Mesothelial cell of epicardium (in vitro differentiated cells): ENCODE data around the gene KCNJ4. TPM values are rescaled to one million over a fixed set of nuclear protein-coding genes. Genes with fewer than 3 reads are reported as not detected.

Source experiments
- DNase-seq, 2 experiments: peaks; one replicate each; pipeline ENCODE4 v3.0.0; 2021; ENCODE audit warnings: low spot score in 2 of 2; ENCODE audit not compliant: unreplicated experiment in 2 of 2
- H3K27ac Mint-ChIP-seq: 2 replicates; pipeline ENCODE4 v1.8.0; 2021; ENCODE audit warnings: mixed read lengths
- H3K27me3 Mint-ChIP-seq: 2 replicates; pipeline ENCODE4 v1.8.0; 2021; ENCODE audit warnings: low read depth, mixed read lengths
- H3K36me3 Mint-ChIP-seq: 2 replicates; pipeline ENCODE4 v1.8.0; 2021; ENCODE audit warnings: mixed read lengths
- H3K4me1 Mint-ChIP-seq: 2 replicates; pipeline ENCODE4 v1.8.0; 2021; ENCODE audit warnings: mixed read lengths
- H3K4me3 Mint-ChIP-seq: 2 replicates; pipeline ENCODE4 v1.8.0; 2021; ENCODE audit warnings: mild to moderate bottlenecking, moderate library complexity, mixed read lengths
- H3K9me3 Mint-ChIP-seq: 2 replicates; pipeline ENCODE4 v1.8.0; 2021; ENCODE audit warnings: mixed read lengths
- total RNA-seq: library from RNA; stranded (reverse); gene quantifications from 3 replicates; pipeline ENCODE4 v1.2.1, GENCODE V29; 2021
- TF ChIP-seq, protein P1 (sequence below): fragments of 200-600 bp; sonication (generic); IDR thresholded peaks from one replicate; pipeline ENCODE4 v1.5.0; 2021; ENCODE audit warnings: antibody characterized with exemption; ENCODE audit not compliant: unreplicated experiment

KCNJ4 gene
- total RNA-seq, 1 donor from 2014 or later: 2.6 TPM

DNA sequence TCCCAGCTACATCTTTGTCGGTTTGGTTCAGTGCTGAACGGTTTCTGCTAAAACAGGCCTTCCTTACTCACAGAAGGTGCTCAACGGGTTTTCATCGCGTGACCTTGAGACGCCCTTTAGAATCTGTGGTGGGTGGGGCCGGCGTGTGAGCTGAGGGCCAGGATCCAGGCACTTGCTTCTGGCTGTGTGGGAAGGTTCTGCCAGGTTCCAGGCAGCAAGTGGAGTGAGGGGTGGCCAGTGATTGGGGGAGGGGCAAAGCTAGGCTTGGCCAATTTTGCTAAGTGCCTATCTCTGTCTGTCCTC lies 35.2 kb downstream of the KCNJ4 start:
- no peaks in the 10 kb centered on the region for H3K36me3 Mint-ChIP-seq
- H3K27me3 Mint-ChIP-seq: no peaks in the 10 kb centered on the region
- DNase-seq: no peak
- H3K4me1 Mint-ChIP-seq: peaks cover 12% of the 10 kb centered on the region
- H3K4me3 Mint-ChIP-seq: no peak overlapping the region
- no peaks in the 10 kb centered on the region for H3K9me3 Mint-ChIP-seq
- TF ChIP-seq, protein P1, sequence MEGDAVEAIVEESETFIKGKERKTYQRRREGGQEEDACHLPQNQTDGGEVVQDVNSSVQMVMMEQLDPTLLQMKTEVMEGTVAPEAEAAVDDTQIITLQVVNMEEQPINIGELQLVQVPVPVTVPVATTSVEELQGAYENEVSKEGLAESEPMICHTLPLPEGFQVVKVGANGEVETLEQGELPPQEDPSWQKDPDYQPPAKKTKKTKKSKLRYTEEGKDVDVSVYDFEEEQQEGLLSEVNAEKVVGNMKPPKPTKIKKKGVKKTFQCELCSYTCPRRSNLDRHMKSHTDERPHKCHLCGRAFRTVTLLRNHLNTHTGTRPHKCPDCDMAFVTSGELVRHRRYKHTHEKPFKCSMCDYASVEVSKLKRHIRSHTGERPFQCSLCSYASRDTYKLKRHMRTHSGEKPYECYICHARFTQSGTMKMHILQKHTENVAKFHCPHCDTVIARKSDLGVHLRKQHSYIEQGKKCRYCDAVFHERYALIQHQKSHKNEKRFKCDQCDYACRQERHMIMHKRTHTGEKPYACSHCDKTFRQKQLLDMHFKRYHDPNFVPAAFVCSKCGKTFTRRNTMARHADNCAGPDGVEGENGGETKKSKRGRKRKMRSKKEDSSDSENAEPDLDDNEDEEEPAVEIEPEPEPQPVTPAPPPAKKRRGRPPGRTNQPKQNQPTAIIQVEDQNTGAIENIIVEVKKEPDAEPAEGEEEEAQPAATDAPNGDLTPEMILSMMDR: no peak
- H3K27ac Mint-ChIP-seq: no peak overlapping the region

DNA sequence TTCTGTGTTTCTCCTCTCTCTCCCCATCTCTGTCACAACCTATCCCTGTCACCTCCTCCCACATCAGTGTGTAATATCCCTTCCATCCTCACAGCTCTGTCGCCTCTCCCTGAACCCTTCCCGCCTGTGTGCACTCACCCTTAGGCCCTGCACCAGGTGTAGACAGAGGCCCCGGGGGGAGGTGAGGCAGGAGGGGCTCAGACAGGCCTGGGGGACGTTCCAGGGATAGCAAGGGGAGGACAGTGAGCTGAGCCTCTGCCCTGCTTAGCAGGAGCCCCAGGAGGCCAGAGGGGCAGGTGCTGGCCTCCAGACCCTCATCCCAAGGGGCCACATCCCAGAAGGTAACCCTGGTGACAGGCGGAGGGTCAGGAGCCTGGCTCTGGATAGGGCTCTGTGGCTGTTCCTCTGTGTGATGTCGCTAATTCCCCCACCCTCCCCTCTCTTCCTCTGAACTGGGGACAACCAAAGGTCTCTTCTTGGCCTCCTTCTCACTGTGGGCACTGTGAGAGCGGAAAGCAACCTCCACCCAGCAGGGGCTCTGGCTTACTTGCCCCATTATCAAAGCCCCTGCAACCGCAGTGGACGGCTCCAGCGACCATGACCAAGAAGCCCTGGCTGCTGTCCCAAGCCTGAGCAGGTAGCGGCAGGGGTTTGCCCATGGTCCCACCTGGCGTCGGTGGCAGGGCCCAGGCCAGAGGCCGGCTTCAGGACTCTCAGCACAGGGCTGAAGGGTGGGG lies 35.7 kb downstream of the KCNJ4 start:
- Mint-ChIP-seq H3K4me3 (no peak overlapping the region), H3K27me3 (no peaks in the 10 kb centered on the region), H3K9me3 (no peaks in the 10 kb centered on the region), H3K27ac (no peak overlapping the region), H3K4me1 (peaks cover 12% of the 10 kb centered on the region), H3K36me3 (no peaks in the 10 kb centered on the region)
- DNase-seq: no peak
- TF ChIP-seq, protein P1: no peak

DNA sequence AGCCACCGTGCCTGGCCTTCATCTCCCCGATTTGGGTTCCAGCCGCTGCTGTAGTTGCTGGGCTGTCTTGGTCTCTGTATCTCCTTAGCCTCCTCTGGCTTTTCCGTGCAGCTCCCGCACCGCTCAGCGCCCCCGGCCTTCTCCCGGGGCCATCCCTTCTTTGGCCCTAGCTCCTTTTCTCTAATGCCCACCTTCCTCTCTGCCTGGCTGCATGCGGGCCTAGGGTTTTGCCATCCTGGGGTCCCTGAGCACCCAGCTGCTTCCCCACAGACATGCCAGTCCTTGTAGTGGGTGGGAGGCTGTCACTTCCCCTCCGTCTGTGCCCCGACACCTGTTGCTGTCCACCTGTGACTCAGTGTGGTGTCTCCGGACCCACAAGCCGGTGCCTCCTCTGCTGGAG lies 36.4 kb downstream of the KCNJ4 start:
- Mint-ChIP-seq H3K27me3 (no peaks in the 10 kb centered on the region), H3K4me3 (no peak overlapping the region)
- no peak for DNase-seq

DNA sequence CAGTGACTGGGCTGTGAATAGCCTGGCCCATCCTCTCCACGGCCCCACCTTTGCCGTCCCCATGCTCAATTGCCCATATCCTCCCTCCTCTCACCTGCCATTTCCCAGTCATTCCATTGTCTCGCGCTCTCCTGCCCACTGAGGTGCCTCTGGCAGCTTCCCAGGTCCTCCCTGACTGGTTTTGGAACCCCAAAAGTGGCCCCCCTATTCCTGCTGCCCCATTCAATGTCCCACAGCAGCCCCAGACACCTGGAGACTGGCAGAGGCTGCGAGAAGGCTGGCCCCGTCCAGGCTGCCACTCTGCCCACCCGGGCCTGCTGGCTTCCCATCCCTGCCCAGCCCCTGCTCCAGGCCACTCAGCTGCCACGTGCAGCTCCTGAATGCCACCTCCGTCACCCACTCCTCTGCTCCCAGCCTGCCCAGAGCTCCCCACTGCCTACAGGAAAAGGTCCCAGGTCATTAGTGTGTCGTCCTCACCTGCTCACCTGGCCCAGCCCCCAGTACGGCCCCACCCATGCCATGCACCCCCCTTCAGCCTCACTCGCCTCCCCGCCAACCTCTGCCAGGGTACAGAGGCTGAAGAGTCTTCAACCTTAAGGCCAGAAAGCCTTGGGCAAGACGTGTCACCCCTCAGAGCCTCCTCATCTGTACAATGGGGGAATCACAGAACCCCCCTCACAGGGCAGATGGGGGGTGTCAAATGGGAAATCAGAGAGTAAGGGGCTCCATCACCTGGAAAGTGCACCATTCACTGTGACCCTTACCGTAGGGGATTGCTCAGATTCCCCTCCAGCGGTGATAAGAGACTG lies 37.5 kb downstream of the KCNJ4 start:
- no peak overlapping the region for H3K27ac Mint-ChIP-seq
- H3K9me3 Mint-ChIP-seq: no peaks in the 10 kb centered on the region
- TF ChIP-seq, protein P1: no peak
- H3K27me3 Mint-ChIP-seq: no peaks in the 10 kb centered on the region
- no peak overlapping the region for H3K4me3 Mint-ChIP-seq
- peaks cover 3% of the 10 kb centered on the region for H3K4me1 Mint-ChIP-seq
- no peak for DNase-seq
- no peaks in the 10 kb centered on the region for H3K36me3 Mint-ChIP-seq

More for the DNA sequence above, 36.4 kb downstream of the KCNJ4 start:
- TF ChIP-seq, protein P1: no peak
- no peak overlapping the region for H3K27ac Mint-ChIP-seq
- H3K36me3 Mint-ChIP-seq: no peaks in the 10 kb centered on the region
- H3K9me3 Mint-ChIP-seq: no peaks in the 10 kb centered on the region
- peaks cover 10% of the 10 kb centered on the region for H3K4me1 Mint-ChIP-seq

DNA sequence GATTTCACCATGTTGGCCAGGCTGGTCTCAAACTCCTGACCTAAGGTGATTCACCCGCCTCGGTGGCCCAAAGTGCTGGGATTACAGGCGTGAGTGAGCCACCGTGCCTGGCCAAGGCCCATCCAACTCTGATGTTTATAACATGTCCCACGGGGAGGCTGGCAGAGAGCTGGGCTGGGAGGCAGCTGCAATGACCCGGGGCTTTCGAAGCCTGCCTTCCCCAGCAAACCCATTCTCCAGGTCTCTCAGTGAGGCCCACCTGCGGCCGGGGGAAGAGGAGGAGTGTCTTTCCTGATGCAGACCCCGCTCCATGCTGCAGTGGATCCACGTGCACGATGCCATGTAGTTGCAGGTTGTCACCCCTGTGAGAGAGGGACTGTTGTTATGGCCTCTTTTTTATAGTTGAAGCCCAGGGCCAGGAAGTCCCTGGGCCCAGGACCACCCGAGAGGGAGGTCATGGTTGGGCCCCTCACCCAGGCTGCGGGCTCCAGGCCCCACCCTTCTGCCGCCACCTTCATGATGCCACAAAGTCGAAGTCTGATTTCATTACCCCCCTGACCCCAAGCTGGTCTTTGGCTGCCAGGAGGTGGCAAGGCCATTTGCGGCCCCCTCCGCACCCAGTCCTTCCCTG lies 38.3 kb downstream of the KCNJ4 start:
- no peaks in the 10 kb centered on the region for H3K27me3 Mint-ChIP-seq
- H3K4me3 Mint-ChIP-seq: no peak overlapping the region
- no peaks in the 10 kb centered on the region for H3K4me1 Mint-ChIP-seq
- no peak for DNase-seq
- H3K27ac Mint-ChIP-seq: no peak overlapping the region
- no peaks in the 10 kb centered on the region for H3K36me3 Mint-ChIP-seq
- no peaks in the 10 kb centered on the region for H3K9me3 Mint-ChIP-seq
- TF ChIP-seq, protein P1: no peak
